Measurements from ENCODE around the gene SPATA17. TPM values are rescaled to one million over a fixed set of nuclear protein-coding genes. Genes with fewer than 3 reads are reported as not detected.

Gene SPATA17
- polyA plus RNA-seq, 3 donors from 2014 or later, result not detected

GRCh38 chr1:217888328-217888727 lies 257.2 kb downstream of the SPATA17 start:
- Mint-ChIP-seq H3K27ac (no peak overlapping the region), H3K27me3 (ENCODE audit: low read depth in 3 of 3) (peaks cover 0 to 3% (median 0%) of the 10 kb centered on the region in 3 donors), H3K4me1 (no peaks in the 10 kb centered on the region), H3K36me3 (no peaks in the 10 kb centered on the region), H3K9me3 (peaks cover 6 to 28% (median 13%) of the 10 kb centered on the region in 6 donors), H3K4me3 (no peak overlapping the region)
- no peak for DNase-seq

- Mint-ChIP-seq H3K4me3 (no peak overlapping the region), H3K36me3 (no peaks in the 10 kb centered on the region), H3K4me1 (no peaks in the 10 kb centered on the region), H3K27ac (no peak overlapping the region), H3K9me3 (peaks cover 10 to 28% (median 11%) of the 10 kb centered on the region in 6 donors), H3K27me3 (ENCODE audit: low read depth in 3 of 3) (peaks cover 0 to 2% (median 0%) of the 10 kb centered on the region in 3 donors)
- no peak for DNase-seq
These were observed 258.3 kb downstream of the SPATA17 start for GRCh38 chr1:217889401-217889800.

GRCh38 chr1:217891966-217892365 lies 260.8 kb downstream of the SPATA17 start:
- H3K27ac Mint-ChIP-seq, result no peak overlapping the region
- DNase-seq, result no peak
- H3K27me3 Mint-ChIP-seq (ENCODE audit: low read depth in 3 of 3), result peaks cover 0 to 2% (median 0%) of the 10 kb centered on the region in 3 donors
- peaks cover 2 to 19% (median 9%) of the 10 kb centered on the region in 6 donors for H3K9me3 Mint-ChIP-seq
- H3K36me3 Mint-ChIP-seq, result no peaks in the 10 kb centered on the region
- no peaks in the 10 kb centered on the region for H3K4me1 Mint-ChIP-seq
- no peak overlapping the region for H3K4me3 Mint-ChIP-seq

GRCh38 chr1:217892750-217893149 lies 261.6 kb downstream of the SPATA17 start:
- DNase-seq, result no peak
- Mint-ChIP-seq H3K4me1 (no peaks in the 10 kb centered on the region), H3K36me3 (no peaks in the 10 kb centered on the region), H3K27me3 (ENCODE audit: low read depth in 3 of 3) (peaks cover 0 to 2% (median 0%) of the 10 kb centered on the region in 3 donors), H3K4me3 (no peak overlapping the region), H3K27ac (no peak overlapping the region), H3K9me3 (peaks cover 1 to 20% (median 9%) of the 10 kb centered on the region in 6 donors)

- H3K27me3 Mint-ChIP-seq (ENCODE audit: low read depth in 3 of 3), result peaks cover 0 to 2% (median 2%) of the 10 kb centered on the region in 3 donors
These were observed 264.7 kb downstream of the SPATA17 start for GRCh38 chr1:217895841-217896240.

GRCh38 chr1:217896490-217896889 lies 265.3 kb downstream of the SPATA17 start:
- Mint-ChIP-seq H3K36me3 (peaks cover 0 to 3% (median 0%) of the 10 kb centered on the region in 3 donors), H3K27me3 (ENCODE audit: low read depth in 3 of 3) (peaks cover 0 to 2% (median 0%) of the 10 kb centered on the region in 3 donors), H3K4me3 (no peak overlapping the region), H3K4me1 (no peaks in the 10 kb centered on the region), H3K9me3 (peaks cover 2 to 22% (median 7%) of the 10 kb centered on the region in 6 donors), H3K27ac (no peak overlapping the region)
- DNase-seq, result no peak

More at GRCh38 chr1:217895841-217896240, 264.7 kb downstream of the SPATA17 start:
- peaks cover 0 to 24% (median 7%) of the 10 kb centered on the region in 6 donors for H3K9me3 Mint-ChIP-seq
- H3K4me1 Mint-ChIP-seq, result no peaks in the 10 kb centered on the region
- no peak overlapping the region for H3K4me3 Mint-ChIP-seq
- DNase-seq, result no peak
- no peak overlapping the region for H3K27ac Mint-ChIP-seq
- peaks cover 0 to 1% (median 0%) of the 10 kb centered on the region in 3 donors for H3K36me3 Mint-ChIP-seq

GRCh38 chr1:217897100-217897499 lies 266.0 kb downstream of the SPATA17 start:
- Mint-ChIP-seq H3K9me3 (peaks cover 3 to 18% (median 6%) of the 10 kb centered on the region in 6 donors), H3K4me3 (no peak overlapping the region), H3K36me3 (peaks cover 0 to 3% (median 0%) of the 10 kb centered on the region in 3 donors), H3K27me3 (ENCODE audit: low read depth in 3 of 3) (peaks cover 0 to 2% (median 0%) of the 10 kb centered on the region in 3 donors), H3K27ac (no peak overlapping the region), H3K4me1 (no peaks in the 10 kb centered on the region)
- no peak for DNase-seq

GRCh38 chr1:217899614-217900013 lies 268.5 kb downstream of the SPATA17 start:
- Mint-ChIP-seq H3K27me3 (ENCODE audit: low read depth in 3 of 3) (peaks cover 0 to 2% (median 0%) of the 10 kb centered on the region in 3 donors), H3K4me1 (no peaks in the 10 kb centered on the region), H3K27ac (no peak overlapping the region)

GRCh38 chr1:217907504-217907903 lies 276.4 kb downstream of the SPATA17 start:
- peaks cover 0 to 4% (median 0%) of the 10 kb centered on the region in 3 donors for H3K36me3 Mint-ChIP-seq
- H3K4me3 Mint-ChIP-seq, result no peak overlapping the region
- H3K4me1 Mint-ChIP-seq, result no peaks in the 10 kb centered on the region
- no peak overlapping the region for H3K27ac Mint-ChIP-seq
- H3K9me3 Mint-ChIP-seq, result peaks cover 0 to 27% (median 11%) of the 10 kb centered on the region in 6 donors
- DNase-seq, result no peak
- peaks cover 0 to 2% (median 0%) of the 10 kb centered on the region in 3 donors for H3K27me3 Mint-ChIP-seq (ENCODE audit: low read depth in 3 of 3)

More at GRCh38 chr1:217899614-217900013, 268.5 kb downstream of the SPATA17 start:
- Mint-ChIP-seq H3K4me3 (no peak overlapping the region), H3K9me3 (peaks cover 0 to 16% (median 5%) of the 10 kb centered on the region in 6 donors), H3K36me3 (peaks cover 0 to 3% (median 0%) of the 10 kb centered on the region in 3 donors)
- no peak for DNase-seq

- no peak overlapping the region for H3K27ac Mint-ChIP-seq
- H3K4me1 Mint-ChIP-seq, result no peaks in the 10 kb centered on the region
These were observed 279.1 kb downstream of the SPATA17 start for GRCh38 chr1:217910203-217910602.

GRCh38 chr1:217910791-217911320 lies 279.7 kb downstream of the SPATA17 start:
- Mint-ChIP-seq H3K36me3 (peaks cover 0 to 4% (median 0%) of the 10 kb centered on the region in 3 donors), H3K27ac (no peak overlapping the region), H3K27me3 (ENCODE audit: low read depth in 3 of 3) (peaks cover 0 to 3% (median 3%) of the 10 kb centered on the region in 3 donors), H3K9me3 (peaks cover 2 to 37% (median 20%) of the 10 kb centered on the region in 6 donors), H3K4me3 (no peak overlapping the region), H3K4me1 (no peaks in the 10 kb centered on the region)
- DNase-seq, result no peak

More at GRCh38 chr1:217910203-217910602, 279.1 kb downstream of the SPATA17 start:
- H3K27me3 Mint-ChIP-seq (ENCODE audit: low read depth in 3 of 3), result peaks cover 0 to 3% (median 2%) of the 10 kb centered on the region in 3 donors
- DNase-seq, result no peak
- no peak overlapping the region for H3K4me3 Mint-ChIP-seq
- peaks cover 0 to 4% (median 0%) of the 10 kb centered on the region in 3 donors for H3K36me3 Mint-ChIP-seq
- peaks cover 2 to 36% (median 20%) of the 10 kb centered on the region in 6 donors for H3K9me3 Mint-ChIP-seq

GRCh38 chr1:217911908-217912307 lies 280.8 kb downstream of the SPATA17 start:
- DNase-seq, result no peak
- Mint-ChIP-seq H3K27me3 (ENCODE audit: low read depth in 3 of 3) (peaks cover 0 to 3% (median 3%) of the 10 kb centered on the region in 3 donors), H3K27ac (no peak overlapping the region), H3K9me3 (peaks cover 2 to 45% (median 14%) of the 10 kb centered on the region in 6 donors), H3K4me1 (no peaks in the 10 kb centered on the region), H3K4me3 (no peak overlapping the region), H3K36me3 (peaks cover 0 to 4% (median 0%) of the 10 kb centered on the region in 3 donors)

GRCh38 chr1:217917281-217917887 lies 286.2 kb downstream of the SPATA17 start:
- peaks cover 2 to 41% (median 17%) of the 10 kb centered on the region in 6 donors for H3K9me3 Mint-ChIP-seq
- no peaks in the 10 kb centered on the region for H3K4me1 Mint-ChIP-seq
- no peak for DNase-seq
- peaks cover 0 to 3% (median 2%) of the 10 kb centered on the region in 3 donors for H3K27me3 Mint-ChIP-seq (ENCODE audit: low read depth in 3 of 3)
- no peaks in the 10 kb centered on the region for H3K36me3 Mint-ChIP-seq
- H3K4me3 Mint-ChIP-seq, result no peak overlapping the region
- no peak overlapping the region for H3K27ac Mint-ChIP-seq

- H3K4me3 Mint-ChIP-seq, result no peak overlapping the region
- H3K27ac Mint-ChIP-seq, result no peak overlapping the region
These were observed 288.7 kb downstream of the SPATA17 start for GRCh38 chr1:217919683-217920388.

More at GRCh38 chr1:217919683-217920388, 288.7 kb downstream of the SPATA17 start:
- Mint-ChIP-seq H3K4me1 (no peaks in the 10 kb centered on the region), H3K9me3 (peaks cover 0 to 35% (median 14%) of the 10 kb centered on the region in 6 donors), H3K27me3 (ENCODE audit: low read depth in 3 of 3) (peaks cover 0 to 2% (median 0%) of the 10 kb centered on the region in 3 donors), H3K36me3 (no peaks in the 10 kb centered on the region)
- no peak for DNase-seq

Data from immature natural killer cell (primary cell).